NCI-H82 (cell line): ENCODE measurements around the gene SSBP4.

ENCODE experiments used
- DNase-seq: peaks from one replicate; lab custom pipeline; 2025; lab: John Stamatoyannopoulos, UW

SSBP4 gene

DNA sequence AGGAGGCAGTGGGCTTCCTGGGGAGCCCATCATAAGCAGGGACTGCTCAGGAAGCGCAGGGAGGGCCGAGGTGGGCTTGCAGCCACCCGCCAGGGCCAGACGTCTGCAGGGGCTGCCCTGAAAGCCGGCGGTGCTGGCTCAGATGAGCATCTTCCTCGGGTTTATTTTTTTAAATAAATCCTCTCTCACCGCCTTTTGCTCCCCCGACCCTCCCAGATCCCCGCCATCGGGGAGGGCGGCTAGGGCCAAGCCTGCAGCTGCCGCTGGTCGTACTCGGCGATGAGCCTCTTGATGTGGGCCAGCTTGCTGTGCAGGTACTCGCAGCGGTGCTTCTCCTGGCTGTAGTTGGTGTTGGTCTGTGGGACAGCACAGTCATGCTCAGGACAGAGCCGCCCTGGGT lies 25.3 kb downstream of the SSBP4 start:
- DNase-seq = no peak

DNA sequence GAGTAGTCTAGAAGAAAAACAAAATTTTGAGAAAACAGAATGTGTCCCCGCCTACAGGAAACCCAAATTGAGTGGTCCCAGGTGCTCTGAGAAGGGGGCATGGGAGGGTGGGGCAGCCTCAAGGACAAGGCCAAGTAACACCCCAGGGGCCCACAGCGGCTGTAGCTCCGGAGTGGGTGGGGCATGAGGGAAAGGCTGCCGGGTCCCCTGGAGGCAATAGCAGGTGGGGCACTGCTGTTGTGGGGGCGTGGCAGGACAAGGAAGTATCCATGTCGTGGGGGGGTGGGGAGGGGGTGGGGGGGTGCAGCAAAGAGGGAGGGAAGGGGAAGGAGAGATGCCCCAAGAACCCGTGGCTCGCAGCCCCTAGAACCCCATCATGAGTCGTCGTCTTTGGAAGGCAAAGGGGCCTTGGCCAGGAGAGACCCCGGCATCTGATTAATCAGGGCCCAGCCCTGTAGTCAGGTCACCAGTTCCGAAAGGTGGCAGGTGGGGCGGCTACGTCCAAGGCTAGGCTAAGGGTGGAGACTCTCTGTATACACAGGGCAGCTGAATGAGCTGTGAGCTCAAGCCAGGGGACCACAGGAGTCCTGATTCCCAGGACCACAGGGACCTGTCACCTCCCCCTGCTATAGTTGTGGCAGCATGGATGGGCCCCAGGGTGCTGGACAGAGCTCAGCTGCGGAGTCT lies 26.2 kb downstream of the SSBP4 start:
- no peak for DNase-seq

DNA sequence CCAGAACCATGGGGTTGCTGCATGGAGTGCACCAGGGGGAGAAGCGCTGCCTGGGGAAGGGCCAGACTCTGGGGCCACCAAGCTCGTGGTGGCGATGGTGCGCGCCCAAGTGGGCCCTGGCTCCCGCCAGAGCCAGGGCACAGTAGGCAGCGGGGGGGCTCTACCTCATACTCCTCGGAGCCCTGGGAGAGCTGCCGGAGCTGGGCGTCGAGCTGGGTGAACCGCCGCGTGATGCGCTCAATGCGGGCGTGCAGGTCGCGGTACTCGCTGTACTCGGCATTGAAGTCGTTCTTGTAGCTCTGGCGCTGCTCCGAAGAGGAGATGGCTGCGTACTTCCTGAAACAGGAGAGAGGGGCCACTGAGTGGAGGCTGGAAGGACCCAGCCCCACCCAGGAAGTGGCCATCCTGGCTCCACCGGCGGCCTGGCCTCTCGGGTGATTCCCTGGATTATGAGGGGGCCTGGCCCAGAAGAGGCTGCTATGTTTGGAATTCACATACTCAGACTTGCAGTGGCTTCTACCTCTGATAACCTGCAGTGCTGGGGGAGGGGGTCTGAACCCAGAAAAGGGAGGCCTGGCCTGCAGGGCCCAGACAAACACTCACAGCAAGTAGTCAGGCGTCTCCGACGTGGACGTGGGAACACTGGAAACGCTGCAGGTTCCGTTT lies 27.1 kb downstream of the SSBP4 start:
- no peak for DNase-seq

DNA sequence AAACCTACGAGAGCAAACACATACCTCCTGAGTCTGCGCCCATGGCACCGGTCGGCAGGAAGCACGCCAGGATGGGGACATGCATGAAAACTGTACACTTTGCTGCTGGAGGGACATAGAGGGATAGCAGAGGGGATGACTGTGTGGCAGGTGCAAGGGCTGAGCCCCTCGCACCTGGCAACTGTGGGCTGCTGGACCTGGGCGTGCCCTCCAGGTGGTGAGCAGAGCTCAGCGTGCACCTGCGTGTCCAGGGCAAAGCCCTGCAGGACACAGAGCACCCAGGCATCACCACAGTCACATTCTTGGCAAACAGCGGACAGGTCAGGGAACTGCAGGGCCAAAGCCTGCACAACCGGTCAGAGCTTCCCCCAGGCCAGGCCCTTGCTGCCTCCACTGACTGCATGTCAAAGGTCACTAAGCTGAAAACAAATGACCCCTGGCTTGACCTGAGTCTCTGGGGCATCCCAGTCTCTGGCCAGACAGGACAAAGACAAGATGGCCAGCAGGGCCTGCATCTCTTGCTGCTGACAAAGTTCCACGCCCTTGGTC lies 27.7 kb downstream of the SSBP4 start:
- no peak for DNase-seq

DNA sequence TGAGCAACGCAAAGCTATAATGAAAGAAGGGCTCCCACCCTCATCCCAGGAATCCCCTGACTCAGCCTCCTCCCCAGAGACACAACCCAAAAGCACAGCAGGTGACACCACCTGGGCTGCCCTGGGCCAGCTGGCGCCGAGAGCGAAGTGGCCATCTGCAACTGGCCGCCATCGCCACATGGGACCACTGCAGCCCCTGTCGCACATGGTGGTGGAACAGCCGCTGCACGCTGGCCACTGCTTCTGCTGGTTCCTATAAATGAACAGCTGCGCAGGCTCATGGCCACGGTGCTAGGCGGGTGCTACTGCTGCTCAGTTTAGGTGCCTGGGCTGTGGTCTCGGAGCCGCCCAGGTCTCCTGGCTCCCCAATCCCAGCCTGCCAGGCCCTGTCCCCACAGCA lies 30.4 kb downstream of the SSBP4 start:
- DNase-seq = no peak

DNA sequence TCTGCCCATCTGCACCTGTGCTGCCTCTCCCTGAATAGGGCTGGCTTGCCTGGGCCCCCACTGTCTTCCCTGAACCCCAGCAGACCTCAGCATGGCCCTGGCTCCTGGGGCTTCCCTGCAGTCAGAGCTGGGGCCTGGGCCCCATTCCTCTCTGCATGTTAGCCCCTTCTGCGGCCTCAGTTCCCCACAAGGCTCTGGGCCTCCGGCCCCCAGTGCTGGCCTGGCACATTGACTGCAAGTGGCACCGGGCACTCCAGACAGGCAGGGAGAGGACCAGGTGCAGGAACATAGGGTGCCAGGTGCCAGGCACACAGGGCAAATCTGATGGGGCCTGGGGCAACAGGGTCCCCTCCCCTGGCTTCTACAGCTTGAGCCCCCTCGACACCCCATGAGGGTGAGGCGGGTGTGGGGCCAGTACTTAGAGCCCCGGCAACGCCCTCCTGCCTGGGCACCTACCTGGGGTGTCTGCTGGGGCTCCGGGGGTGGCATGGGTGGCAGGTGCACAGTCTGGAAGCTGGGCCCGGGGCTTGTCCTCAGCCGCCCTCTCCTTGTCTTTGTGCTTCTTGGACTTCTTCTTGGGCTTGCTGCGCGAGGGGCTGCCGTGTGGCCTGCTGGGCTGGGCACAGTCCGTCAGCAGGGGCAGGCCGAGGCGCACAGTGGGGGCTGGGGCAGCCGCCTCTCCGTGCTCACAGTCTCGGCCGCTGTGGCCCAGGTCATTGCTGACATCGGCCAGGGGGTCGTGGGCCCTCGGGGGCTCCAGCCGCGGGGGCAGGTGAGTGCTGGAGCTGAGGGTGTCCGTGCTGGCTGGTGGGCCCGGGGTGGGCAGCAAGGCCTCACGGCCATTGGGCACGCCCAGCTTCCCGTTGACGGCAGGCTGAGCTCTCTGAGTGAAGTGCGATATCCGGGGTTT lies 31.1 kb downstream of the SSBP4 start:
- no peak for DNase-seq

DNA sequence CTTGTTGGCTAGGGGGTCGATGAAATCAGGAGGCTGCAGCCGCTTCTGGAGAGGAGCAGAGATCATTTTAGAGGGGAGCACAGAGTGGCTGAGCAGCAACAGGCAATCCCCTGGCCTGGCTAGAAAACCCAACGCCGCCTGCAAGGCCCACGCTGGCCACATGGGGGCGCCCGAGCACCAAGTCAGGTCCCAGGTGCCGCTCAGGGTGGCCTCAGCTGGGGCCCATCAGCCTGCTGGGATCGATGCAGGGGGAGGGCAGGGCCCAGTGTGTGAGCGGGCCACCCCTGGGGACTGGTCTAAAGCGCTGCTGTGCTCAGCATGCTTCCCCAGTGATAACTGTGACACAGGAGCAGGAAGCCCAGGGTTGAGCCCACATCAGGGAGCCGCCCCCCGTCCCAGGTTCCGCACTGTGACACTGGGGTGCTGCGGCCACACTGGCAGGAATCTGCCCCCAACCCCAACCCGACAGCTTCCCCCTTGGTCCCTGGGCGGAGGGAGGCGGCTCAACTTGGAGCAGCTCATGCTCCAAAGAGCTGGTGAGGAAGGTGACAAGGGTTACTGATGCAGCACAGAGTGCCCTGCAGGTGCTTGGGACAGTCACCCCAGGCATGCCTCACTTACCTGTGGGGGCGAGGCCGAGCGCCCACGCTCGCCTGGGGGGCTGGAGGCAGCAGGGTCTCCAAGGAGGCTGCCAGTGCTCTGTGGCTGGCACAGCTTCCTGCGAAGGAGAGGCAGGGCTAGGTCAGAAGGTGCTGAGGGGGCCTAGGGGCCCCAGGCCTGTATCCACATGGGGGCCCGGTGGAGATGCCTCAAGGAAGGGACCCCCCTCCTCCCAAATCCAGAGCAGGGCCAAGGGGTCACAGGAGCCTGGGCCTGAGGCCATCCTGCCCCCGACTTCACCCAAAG lies 32.0 kb downstream of the SSBP4 start:
- peak; percentile 95 for DNase-seq

DNA sequence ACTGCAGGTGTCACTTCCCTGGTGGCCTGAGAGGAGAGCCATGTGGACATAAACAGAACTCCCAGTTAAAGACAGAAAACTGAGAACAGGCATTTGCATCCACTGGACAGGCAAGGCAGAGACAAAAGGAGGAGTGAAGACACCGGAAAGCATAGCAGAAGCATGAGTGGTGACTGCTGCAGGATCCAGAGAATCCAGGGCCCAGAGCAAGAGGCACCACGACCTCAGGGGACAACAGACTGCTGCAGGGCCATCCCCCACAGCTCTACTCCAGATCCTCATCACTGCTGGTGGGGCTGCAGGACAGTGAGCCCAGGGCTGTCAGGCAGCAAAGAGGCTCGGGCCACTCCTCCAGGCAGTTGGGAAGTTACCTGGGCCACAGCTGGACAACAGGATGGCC lies 33.2 kb downstream of the SSBP4 start:
- DNase-seq = no peak

DNA sequence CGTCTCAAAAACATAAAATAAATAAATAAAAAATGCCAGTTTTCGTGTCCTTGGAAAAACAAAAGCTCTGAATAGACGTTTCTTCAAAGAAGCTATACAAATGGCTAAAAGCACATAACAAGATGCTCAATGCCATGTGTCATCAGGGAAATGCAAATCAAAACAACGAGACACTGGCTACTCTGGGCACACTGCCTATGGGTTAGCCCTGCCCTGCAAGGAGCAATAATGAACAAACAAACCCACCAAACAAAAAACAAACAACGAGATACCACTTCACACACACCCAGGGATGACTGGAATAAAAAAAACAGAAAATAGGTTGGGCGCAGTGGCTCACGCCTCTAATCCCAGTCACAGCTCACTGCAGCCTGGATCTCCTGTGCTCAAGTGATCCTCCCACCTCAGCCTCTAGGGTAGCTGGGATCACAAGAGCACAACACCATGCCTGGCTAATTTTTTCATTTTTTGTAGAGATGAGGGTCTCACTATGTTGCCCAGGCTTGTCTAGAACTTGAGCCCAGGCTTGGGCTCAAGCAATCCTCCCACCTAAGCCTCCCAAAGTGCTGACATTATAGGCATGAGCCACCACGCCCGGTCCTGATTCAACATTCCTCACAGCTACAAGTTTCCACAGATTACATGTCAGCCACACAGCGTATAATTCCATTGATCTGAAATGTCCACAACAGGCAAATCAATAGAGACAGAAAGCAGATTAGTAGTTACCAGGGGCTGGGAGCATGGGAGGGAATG lies 34.2 kb downstream of the SSBP4 start:
- no peak for DNase-seq

DNA sequence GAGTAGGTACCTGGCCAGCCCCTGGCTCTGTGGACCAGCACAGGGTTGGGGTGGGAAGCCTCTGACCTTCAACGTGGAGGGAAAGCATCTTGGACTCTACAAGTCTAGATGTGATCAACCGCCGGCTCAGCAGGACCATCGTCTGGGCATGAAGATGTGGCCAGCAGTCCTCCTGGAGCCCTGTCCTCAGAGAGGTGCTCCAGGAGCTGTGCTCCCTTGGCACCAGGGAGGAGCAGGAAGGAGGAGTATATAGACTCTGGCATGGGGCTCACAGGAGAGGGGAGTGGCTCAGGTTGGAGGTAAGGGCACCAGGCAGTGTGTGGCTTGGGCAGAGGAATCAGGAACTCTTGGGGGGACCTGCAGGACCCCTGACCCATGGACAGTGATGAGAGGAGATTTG lies 37.1 kb downstream of the SSBP4 start:
- DNase-seq = no peak

DNA sequence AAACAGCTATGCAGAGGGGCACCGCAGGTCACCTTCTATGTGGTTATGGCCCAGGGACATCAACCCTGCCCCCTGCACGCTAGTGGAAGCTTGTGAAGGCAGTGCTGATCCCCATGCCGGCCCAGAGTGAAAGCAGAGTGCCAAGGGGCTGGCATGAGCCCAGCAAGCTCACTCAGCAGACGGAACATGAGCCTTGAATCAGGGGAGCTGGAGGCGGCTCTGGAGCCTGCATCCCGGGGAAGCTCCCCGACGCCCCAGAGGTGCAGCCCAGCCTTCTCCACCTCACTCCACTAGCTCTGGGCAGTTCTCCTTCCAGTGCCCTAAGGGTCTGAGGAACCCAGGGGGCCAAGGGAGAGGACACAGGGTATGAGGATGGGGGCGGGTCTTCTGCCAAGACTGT lies 37.8 kb downstream of the SSBP4 start:
- DNase-seq = no peak

DNA sequence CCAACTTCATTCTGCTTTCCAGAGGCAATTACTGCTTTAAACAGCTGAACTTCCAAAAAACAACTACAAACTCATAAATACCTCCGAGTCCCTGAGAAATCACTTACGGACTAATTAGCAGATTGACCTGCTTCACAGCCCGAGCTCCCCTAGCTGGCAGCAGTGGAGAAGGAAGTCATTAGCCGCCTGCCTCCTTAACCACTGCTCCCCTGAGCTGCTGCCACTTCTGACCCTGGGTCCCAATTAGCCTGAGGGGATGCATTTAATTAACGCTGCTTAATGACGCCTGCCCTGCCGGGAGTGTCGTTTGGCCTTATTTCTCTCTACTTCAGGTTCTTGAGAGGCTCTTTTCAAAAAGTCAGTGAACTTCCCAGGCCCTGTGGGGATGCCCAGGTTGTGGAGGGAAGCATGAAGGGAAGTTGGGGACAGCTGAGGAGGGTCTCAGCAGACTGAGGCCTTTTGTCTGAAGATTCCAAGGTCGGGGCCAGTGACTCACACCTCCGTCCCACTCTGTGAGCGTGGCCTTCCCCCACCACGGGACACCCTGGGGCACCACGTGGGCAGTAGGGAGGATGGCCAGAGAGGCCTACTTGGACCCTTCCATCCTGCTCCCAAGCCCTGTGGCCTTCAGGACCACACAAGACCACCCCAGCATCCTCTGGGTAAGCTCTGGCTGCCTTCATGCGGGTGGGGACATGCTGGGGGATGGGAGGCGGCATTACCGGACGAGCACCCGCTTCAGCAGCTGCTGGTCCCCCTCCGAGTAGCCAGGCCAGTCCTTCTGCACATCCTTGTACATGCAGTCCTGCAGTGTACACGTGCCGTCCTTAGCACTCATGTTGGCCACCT lies 38.5 kb downstream of the SSBP4 start:
- no peak for DNase-seq

DNA sequence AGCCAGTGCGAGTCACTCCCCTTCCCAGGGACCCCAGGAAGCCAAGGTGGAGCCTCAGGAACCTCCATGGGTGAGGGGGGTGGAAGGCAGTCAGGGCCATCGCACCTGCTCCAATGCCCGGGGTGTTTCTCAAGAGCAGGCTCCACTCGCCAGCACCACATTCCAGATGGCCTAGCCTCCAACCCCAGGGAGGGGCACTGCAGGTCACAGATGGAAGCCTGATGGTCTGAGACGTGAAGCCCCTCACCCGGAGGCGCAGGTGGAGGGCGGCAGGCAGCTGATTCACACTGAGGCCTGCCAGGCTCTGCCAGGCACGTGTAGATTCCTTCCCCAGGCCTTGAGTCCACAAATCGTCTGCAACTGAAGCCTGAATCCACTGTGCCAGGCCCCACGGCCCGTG lies 41.7 kb downstream of the SSBP4 start:
- DNase-seq = no peak

DNA sequence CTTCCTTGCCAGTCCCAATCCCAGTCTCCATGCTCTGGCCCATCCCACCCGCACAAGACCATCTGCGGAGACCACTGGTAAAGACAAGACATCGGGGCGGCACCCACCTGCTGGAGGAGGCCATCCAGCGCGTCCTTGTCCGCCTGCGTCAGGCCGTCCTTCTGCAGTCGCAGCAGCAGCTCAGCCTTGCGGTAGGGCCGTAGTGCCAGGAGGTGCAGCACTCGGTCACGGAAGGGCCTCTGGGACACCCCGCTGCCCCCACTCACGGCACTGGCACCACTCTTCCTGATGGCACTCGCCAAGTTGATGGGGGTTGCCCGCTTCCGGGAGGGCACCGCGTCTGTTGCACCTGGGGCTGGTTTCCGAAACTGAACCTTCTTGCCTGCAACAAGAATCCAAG lies 42.3 kb downstream of the SSBP4 start:
- no peak for DNase-seq

DNA sequence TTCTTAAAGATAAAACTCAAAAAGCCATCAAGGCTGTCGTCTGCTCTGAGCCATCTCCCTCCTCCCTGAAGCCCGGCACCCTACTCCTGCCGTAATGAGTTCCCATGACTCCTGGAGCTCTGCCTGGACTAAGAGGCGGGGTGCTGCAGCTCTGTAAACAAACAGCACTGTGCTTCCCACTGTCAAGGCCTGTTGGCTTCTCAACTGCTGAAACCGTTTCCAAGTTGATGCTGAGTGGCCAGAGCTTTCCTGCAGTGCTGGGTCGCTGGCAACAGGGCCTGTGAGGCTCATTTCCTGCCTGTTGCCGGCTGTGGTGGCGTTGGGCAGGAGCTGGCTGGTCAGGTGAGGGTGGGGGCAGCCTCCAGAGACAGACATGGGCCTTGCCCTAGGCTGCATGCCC lies 45.4 kb downstream of the SSBP4 start:
- DNase-seq = no peak

DNA sequence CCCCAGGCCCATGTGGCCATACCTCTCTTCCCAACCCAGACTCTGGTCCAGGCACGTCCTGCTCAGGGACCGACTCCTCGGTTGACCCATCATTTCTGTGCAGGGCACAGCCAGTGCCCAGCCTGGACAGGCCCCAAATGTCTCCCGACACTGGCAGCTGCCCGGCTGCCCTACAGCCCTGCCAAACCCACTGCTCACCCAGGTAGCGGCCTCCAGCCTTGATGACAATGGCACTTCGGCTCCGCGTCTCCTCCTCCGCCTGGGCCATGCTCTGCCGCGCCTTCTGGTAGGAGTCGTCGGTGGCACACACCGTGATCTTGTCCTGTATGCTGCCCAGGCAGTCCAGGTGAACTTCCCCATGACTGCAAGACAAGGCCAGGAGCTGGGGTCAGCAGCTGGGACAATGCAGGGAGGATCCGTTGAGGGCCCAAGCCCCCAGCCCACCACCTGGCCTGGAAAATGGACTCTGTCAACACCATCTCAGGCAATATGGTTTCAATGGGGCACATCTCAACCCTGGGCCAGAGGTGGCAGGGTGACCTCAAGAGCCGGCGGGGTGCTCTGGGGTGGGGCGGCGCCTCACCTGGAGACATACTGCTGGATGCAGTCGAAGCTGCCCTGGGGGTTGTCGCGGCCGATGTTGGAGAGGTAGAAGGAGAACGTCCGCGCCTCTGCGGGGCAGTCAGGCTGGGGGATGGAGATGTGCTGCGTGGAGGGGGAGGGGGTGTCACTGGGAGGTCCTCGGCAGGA lies 46.2 kb downstream of the SSBP4 start:
- no peak for DNase-seq

DNA sequence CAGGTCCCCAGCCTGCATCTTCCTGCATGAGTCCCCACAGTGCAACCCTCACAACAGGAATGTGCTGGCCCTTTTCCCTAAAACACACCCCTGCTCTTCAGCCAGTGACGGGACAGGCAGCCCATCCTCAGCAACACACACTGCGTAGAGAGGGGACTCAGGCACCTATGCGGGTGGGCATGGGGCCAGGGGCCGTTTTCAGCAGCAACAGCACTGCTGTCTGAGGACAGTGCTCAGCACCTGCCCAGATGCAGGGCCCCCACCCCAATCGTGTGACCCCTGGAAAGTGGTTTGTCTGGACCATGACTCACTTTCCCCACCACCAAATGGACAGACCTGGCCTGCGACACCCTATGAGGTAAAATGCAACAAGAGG lies 46.8 kb downstream of the SSBP4 start:
- no peak for DNase-seq

DNA sequence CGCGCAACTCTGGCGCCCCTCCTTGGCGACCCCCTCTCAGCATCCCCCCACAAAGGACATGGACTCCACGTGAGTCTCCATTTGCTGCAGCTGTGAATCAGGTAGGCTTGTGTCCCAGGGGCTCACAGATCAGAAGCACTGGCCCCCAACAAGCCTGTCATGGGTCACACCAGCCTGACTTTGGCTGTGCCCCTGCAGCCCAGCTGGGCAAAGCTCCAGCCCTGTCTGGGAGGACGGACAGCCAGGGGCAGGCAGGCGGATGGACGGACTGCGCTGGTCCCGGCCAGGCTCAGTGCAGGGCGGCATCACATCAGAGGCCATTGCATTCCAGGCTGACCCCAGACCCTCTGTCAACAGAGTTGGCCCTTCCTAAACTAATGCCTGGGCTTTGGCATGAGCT lies 47.2 kb downstream of the SSBP4 start:
- no peak for DNase-seq

DNA sequence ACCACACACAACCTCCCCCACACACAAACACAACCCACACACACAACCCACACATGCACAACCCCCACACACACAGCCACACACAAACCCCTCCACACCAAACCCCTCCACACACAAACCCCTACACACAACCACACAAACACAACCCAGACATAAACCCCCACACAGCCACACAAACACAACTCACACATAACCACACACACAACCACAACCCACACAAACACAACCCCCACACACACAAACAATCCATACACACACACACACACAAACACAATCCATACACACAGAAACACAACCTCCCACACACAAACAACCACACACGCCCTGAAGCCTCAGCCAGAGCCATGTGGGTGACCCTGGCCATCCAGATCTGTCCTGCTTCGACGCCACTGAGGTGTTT lies 48.8 kb downstream of the SSBP4 start:
- no peak for DNase-seq
